DMS79 (cell line): ENCODE measurements around the gene DYNC1I1.

ENCODE experiments used
- DNase-seq: peaks from one replicate; lab custom pipeline; 2025; lab: John Stamatoyannopoulos, UW

DYNC1I1 gene

GRCh38 chr7:95772298-95772770 is at the start of gene DYNC1I1:
Gene DYNC1I1, plus strand, starts transcription at chr7:95772554. Its CDS starts 32,176 bp downstream, at chr7:95804730.
- peak; percentile 3 for DNase-seq

- DNase-seq, result peak; percentile 42
These were observed 48.7 kb upstream of the DYNC1I1 start for GRCh38 chr7:95723583-95724180.

GRCh38 chr7:95725205-95725604 is 47.1 kb upstream of the DYNC1I1 start:
- DNase-seq, result no peak

- no peak for DNase-seq
These were observed 41.7 kb upstream of the DYNC1I1 start for GRCh38 chr7:95730493-95731280.

GRCh38 chr7:95736635-95737034 is 35.7 kb upstream of the DYNC1I1 start:
- no peak for DNase-seq

GRCh38 chr7:95737828-95738505 is 34.4 kb upstream of the DYNC1I1 start:
- DNase-seq, result no peak

GRCh38 chr7:95749044-95749443 is 23.3 kb upstream of the DYNC1I1 start:
- no peak for DNase-seq

GRCh38 chr7:95749515-95749914 is 22.8 kb upstream of the DYNC1I1 start:
- DNase-seq, result no peak

- DNase-seq, result no peak
These were observed 18.9 kb upstream of the DYNC1I1 start for GRCh38 chr7:95753440-95753839.

- DNase-seq, result no peak
These were observed 16.9 kb upstream of the DYNC1I1 start for GRCh38 chr7:95755277-95755934.

- DNase-seq, result peak; percentile 30
These were observed 14.2 kb upstream of the DYNC1I1 start for GRCh38 chr7:95758187-95758586.

GRCh38 chr7:95766086-95766485 is 6.3 kb upstream of the DYNC1I1 start:
- no peak for DNase-seq

- DNase-seq, result no peak
These were observed 5.7 kb upstream of the DYNC1I1 start for GRCh38 chr7:95766657-95767056.

- DNase-seq, result no peak
These were observed 622 bp downstream of the DYNC1I1 start for GRCh38 chr7:95772771-95773581.

GRCh38 chr7:95776561-95777185 is 4.3 kb downstream of the DYNC1I1 start:
- DNase-seq, result no peak

GRCh38 chr7:95777269-95777668 is 4.9 kb downstream of the DYNC1I1 start:
- DNase-seq, result no peak

GRCh38 chr7:95780665-95781064 is 8.3 kb downstream of the DYNC1I1 start:
- DNase-seq, result no peak

GRCh38 chr7:95781961-95782586 is 9.7 kb downstream of the DYNC1I1 start:
- no peak for DNase-seq

- DNase-seq, result no peak
These were observed 12.4 kb downstream of the DYNC1I1 start for GRCh38 chr7:95784796-95785195.

- DNase-seq, result no peak
These were observed 15.9 kb downstream of the DYNC1I1 start for GRCh38 chr7:95788258-95788657.

GRCh38 chr7:95788884-95789283 is 16.5 kb downstream of the DYNC1I1 start:
- DNase-seq, result no peak
